Activated CD4-positive, CD25-positive, alpha-beta regulatory T cell treated with anti-CD3 and anti-CD28 coated beads, Interleukin-2, amount 50 U/mL, for 16 hours (primary cell): ENCODE results near the gene AMD1.
A peak's percentile ranks its signal among the peaks of the same experiment; 100 is the strongest.
"Not testable (repeated sequence)": the region's sequence is repeated elsewhere in the genome, so short reads cannot be mapped to it uniquely, and the experiment has no call there.

Experiments
- DNase-seq: peaks from one replicate; pipeline ENCODE4 v3.0.0-alpha.2; 2020; ENCODE audit warnings: low read depth, low spot score

The AMD1 gene

GRCh38 chr6:110873981-110874879, at the start of gene AMD1:
AMD1 (plus strand) TSS chr6:110874785; CDS start chr6:110875106, 321 bp downstream.
- peak; percentile 90 for DNase-seq

DNA sequence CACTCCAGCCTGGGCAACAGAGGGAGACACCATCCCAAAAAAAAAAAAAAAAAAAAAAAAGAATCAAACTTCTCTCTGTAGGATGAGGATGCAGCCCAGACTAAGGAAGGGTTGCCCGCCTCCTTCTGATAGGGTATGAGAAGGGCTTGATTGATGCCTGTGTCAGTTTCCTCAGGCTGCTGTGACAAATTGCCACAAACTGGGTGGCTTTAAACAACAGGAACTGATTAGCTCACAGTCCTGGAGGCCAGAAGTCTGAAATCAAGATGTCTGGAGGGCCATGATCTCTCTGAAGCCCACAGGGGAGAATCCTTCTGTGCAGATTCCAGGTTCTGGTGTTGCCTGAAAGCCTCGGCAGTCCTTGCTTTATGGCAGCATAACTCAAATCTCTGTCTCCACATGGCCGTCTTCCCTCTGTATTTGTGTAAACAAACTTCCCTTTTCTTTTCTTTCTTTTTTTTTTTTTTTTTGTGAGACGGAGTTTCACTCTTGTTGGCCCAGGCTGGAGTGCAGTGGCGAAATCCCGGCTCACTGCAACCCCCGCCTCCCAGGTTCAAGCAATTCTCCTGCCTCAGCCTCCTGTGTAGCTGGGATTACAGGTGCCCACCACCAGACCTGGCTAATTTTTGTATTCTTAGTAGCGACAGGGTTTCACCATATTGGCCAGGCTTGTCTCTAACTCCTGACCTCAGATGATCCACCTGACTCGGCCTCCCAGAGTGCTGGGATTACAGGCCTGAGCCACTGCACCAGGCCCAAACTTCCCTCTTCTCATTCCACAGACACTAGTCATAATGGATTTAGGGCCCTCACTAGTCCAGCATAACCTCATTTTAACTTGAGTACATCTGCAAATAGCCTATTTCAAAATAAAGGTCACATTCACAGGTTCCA, 48.1 kb upstream of the AMD1 start:
- DNase-seq: no peak

DNA sequence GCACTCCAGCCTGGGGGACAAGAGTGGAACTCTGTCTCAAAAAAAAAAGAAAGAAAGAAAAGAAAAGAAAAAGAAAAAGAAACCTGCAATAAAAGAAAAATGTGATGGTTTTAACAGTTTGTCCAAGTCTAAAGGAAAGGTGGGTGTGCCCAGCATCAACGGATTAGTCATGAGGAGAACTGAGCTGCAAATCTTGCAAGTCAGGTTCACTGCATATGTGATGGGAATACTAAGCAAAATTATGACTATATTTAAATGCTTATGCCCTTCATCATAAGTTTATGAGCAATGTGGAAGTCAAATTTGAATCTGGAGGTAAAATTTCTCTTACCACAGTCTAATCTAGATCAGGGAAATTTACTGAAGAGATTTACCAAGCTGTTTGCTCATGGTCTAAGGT, 46.2 kb upstream of the AMD1 start:
- no peak for DNase-seq

- DNase-seq: no peak
Measured at GRCh38 chr6:110831405-110831804, 43.2 kb upstream of the AMD1 start.

DNA sequence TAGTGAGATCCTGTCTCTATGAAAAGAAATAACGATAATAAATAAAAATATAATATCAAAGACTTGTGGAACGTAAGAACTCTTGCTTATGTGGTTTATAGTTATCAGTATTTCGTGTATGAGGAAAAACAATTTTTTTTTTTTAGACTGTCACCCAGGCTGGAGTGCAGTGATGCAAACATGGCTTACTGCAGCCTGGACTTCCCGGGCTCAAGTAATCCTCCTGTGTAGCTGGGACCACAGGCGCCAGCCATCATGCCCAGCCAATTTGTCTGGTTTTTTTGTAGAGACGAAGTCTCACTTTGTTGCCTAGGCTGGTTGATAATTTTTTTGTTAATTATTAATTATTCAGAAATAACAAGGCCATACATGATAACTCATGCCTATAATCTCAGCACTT, 40.8 kb upstream of the AMD1 start:
- DNase-seq: no peak

GRCh38 chr6:110835751-110836150, 38.8 kb upstream of the AMD1 start:
- DNase-seq: not testable (repeated sequence)

GRCh38 chr6:110841266-110841665, 33.3 kb upstream of the AMD1 start:
- no peak for DNase-seq

DNA sequence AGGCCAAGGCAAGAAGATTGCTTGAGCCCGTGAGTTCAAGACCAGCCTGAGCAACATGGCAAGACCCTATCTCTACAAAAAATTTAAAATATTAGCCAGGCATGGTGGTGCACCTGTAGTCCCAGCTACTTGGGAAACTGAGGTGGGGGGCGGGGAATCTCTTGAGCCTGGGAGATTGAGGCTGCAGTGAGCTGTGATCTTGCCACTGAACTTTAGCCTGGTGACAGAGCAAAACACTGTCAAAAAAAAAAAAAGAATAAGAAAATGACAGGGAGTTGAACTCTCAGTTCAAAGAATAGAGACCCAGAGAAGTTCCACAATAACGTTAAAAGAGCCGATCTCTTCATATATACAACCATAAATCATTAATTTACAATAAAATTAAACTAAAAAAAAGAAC, 24.8 kb upstream of the AMD1 start:
- no peak for DNase-seq

DNA sequence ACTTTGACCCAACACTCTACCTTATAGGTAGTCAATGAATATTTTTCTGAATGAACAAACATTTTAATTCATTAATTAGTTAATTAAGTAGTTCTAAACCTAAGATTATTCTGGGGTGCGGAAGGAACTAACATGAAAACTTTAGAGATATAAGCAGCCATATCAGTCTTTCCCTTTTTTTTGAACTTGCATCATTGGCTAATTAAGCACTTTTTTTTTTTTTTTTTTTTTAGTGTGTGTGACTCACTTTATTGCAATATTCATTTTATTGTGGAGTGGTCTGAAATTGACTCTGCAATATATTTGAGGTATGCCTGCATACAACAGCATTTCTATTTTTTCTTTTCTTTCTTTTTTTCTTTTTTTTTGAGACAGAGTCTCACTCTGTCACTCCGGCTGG, 21.8 kb upstream of the AMD1 start:
- no peak for DNase-seq

- DNase-seq: no peak
Measured at GRCh38 chr6:110853754-110854477, 20.7 kb upstream of the AMD1 start.

- no peak for DNase-seq
Measured at GRCh38 chr6:110856296-110856695, 18.3 kb upstream of the AMD1 start.

DNA sequence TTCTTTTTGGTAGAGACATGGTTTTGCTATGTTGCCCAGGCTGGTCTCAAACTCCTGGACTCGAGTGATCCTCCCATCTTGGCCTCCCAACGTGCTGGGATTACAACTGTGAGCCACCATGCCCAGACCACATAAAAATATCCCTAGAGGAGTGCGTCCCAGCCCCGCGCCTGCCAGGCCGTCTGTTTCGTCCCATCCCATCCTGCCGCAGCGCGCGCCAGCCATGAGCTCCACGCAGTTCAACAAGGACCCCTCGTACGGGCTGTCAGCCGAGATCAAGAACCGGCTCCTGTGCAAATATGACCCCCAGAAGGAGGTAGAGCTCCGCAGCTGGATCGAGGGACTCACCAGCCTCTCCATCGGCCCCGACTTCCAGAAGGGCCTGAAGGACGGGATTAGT, 16.6 kb upstream of the AMD1 start:
- no peak for DNase-seq

DNA sequence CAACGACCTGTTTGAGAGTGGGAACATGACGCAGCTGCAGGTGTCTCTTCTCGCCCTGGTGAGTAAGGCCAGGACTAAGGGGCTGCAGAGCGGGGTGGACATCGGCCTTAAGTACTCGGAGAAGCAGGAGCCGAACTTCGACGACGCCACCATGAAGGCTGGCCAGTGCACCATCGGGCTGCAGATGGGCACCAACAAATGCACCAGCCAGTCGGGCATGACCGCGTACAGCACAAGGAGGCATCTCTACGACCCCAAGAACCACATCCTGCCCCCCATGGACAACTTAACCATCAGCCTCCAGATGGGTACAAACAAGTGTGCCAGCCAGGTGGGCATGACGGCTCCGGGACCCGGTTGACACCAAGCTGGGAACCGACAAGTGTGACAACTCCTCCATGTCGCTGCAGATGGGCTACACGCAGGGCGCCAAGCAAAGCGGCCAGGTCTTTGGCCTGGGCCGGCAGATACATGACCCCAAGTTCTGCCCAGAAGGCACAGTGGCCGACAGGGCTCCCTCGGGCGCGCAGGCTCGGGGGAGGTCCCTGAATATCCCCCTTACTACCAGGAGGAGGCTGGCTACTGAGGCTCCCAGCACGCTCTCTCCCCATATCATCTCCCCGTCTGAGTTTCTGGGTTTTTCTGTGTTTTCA, 15.9 kb upstream of the AMD1 start:
- DNase-seq: no peak

- no peak for DNase-seq
Measured at GRCh38 chr6:110859335-110859792, 15.2 kb upstream of the AMD1 start.

GRCh38 chr6:110864824-110865223, 9.8 kb upstream of the AMD1 start:
- no peak for DNase-seq

DNA sequence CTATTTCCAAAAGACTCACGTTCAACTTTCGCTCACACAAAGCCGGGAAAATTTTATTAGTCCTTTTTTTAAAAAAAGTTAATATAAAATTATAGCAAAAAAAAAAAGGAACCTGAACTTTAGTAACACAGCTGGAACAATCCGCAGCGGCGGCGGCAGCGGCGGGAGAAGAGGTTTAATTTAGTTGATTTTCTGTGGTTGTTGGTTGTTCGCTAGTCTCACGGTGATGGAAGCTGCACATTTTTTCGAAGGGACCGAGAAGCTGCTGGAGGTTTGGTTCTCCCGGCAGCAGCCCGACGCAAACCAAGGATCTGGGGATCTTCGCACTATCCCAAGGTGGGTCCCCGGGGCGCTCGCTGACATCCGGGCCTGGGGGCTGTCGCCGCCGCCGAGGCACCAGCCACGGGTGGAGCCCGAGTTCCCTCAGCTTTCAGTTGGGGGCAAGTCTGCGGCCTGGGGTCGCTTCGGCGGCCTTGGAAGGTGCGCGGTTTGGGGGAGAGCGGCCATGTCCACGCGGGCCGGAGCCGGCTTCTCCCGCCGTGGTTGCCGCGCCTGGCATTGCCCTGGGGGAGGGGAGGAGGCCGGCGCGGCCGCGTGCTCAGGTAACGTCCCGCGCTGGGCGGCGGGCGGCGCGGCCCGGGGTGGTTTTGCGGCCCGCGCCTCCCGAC, 429 bp downstream of the AMD1 start:
- DNase-seq: peak; percentile 8

GRCh38 chr6:110875548-110876169, 1.1 kb downstream of the AMD1 start:
- peak; percentile 47 for DNase-seq

- peak; percentile 35 for DNase-seq
Measured at GRCh38 chr6:110876170-110876773, 1.7 kb downstream of the AMD1 start.

DNA sequence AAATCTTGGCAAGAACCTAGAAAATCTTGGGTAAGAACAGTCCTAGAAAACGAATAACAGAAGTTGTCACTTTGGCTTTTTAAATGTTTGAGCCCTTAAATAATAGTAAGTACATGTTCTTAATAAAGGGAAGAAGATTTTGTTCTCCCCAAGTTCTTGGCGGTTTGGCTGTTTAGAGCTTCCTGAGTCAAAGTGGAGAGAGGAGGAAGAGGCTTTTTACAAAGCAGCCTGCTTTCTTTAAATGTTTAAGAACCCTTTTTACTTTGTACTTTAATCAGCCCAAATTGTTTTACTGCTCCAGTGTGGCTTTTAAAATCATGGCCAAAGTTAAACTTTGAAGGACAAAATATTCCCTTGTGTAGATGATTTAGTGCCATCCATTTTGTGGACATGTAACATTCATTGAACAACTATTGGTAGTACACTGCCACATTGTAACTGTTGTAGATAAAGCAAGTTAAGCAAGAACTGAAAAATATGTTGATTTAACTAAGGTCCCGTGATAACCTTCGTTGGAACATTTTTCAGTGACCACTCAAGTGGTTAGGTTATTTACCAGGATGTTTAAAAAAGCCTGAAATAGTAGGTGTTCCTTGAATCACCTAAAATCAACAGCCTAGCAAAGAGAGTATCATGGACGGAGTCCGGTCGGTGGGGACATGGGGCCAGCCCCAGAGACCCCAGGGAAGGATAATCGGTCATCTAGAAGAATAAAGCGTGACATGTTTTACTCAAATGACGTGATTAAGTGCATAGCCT, 2.4 kb downstream of the AMD1 start:
- no peak for DNase-seq
